K562 (cell line): ENCODE results near the gene VSIG10L. TPM values are rescaled to one million over a fixed set of nuclear protein-coding genes. Genes with fewer than 3 reads are reported as not detected.
A peak's percentile ranks its signal among the peaks of the same experiment; 100 is the strongest.

Experiments used
- ATAC-seq: fragments of 200-7000 bp; cut with Tn5 transposase; 3 replicates; pipeline ENCODE4 v1.9.1; 2020; ENCODE audit warnings: moderate library complexity
- BruUV-seq: library from RNA; stranded (reverse); fragments of 400-500 nt; replicated peaks from 2 replicates; lab custom pipeline; 2021; lab: Mats Ljungman, UMichigan
- CTCF ChIA-PET: fragments of 300-600 bp; formaldehyde crosslinking; extraction: SDS; loops from one replicate; lab custom pipeline; 2021; ENCODE audit warnings: low intra/inter-chr PET ratio; lab: Yijun Ruan, JAX
- POLR2A ChIA-PET: fragments of 300-600, 350-650 bp; sonication (Branson Sonifier 250); formaldehyde crosslinking; extraction: SDS; loops from one replicate; lab custom pipeline; 2021; ENCODE audit warnings: antibody characterized with exemption, inconsistent platforms; lab: Yijun Ruan, JAX
- DNase-seq, 4 experiments: peaks; one replicate each; pipeline versions ENCODE4 v3.0.0 to v3.0.0-alpha.2; 2011 to 2018; ENCODE audit warnings: low spot score in 3 of 4, mixed read lengths in 3 of 4; ENCODE audit errors: extremely low read depth in 1 of 4
- FAIRE-seq: peaks from 2 replicates; lab custom pipeline; 2011; peaks lifted over from hg19 to GRCh38; lab: Jason Lieb, UNC
- H2AFZ ChIP-seq: 2 replicates; pipeline ENCODE4 v1.6.0; 2011; ENCODE audit warnings: low read depth, low read length, control low read depth, inconsistent platforms
- H3K27ac ChIP-seq: fragments of 200-600 bp; 3 replicates; pipeline ENCODE4 v1.8.0; 2011; ENCODE audit warnings: low read depth, mild to moderate bottlenecking, control low read depth, inconsistent platforms, low read length, moderate library complexity, mixed read lengths; ENCODE audit errors: extremely low read depth
- H3K27me3 ChIP-seq, 2 experiments: fragments of 300-600 bp in 1 of 2; 2 replicates in 1 of 2; 3 replicates in 1 of 2; pipeline versions ENCODE4 v1.6.0 to v1.8.0; 2011; ENCODE audit warnings: inconsistent platforms in 2 of 2, low read length in 2 of 2, mild to moderate bottlenecking in 1 of 2, mixed read lengths in 1 of 2, moderate library complexity in 1 of 2; ENCODE audit not compliant: control insufficient read depth in 2 of 2, insufficient read depth in 2 of 2
- H3K36me3 ChIP-seq: fragments of 300-600 bp; 3 replicates; pipeline ENCODE4 v1.8.0; 2011; ENCODE audit warnings: mild to moderate bottlenecking, low read length, inconsistent platforms; ENCODE audit not compliant: control insufficient read depth, insufficient read depth
- H3K4me1 ChIP-seq, 2 experiments: fragments of 200-600 bp in 1 of 2; replicated peaks in 1 of 2; 2 replicates in 1 of 2; 3 replicates in 1 of 2; pipeline versions ENCODE4 v1.5.1 to v1.8.0; 2011; ENCODE audit warnings: inconsistent platforms in 2 of 2, low read length in 2 of 2, mild to moderate bottlenecking in 1 of 2, mixed read lengths in 1 of 2, moderate library complexity in 1 of 2; ENCODE audit not compliant: control insufficient read depth in 2 of 2, insufficient read depth in 2 of 2
- H3K4me2 ChIP-seq: 2 replicates; pipeline ENCODE4 v1.6.1; 2011; ENCODE audit warnings: low read length, control low read depth, inconsistent platforms, mixed read lengths; ENCODE audit not compliant: insufficient read depth
- H3K4me3 ChIP-seq: fragments of 200-600 bp; sonication (generic), shearing (Covaris generic); 2 replicates; pipeline ENCODE4 v1.5.1; 2016; ENCODE audit warnings: control low read depth, inconsistent platforms
- H3K79me2 ChIP-seq: fragments of 200-600 bp; 3 replicates; pipeline ENCODE4 v1.8.0; 2011; ENCODE audit warnings: low read length, inconsistent platforms; ENCODE audit not compliant: control insufficient read depth, insufficient read depth
- H3K9ac ChIP-seq, 2 experiments: 2 replicates each; pipeline versions ENCODE4 v1.6.0 to v1.6.1; 2011; ENCODE audit warnings: low read depth in 2 of 2, low read length in 2 of 2, control low read depth in 1 of 2, inconsistent platforms in 1 of 2, mild to moderate bottlenecking in 1 of 2, mixed read lengths in 1 of 2; ENCODE audit not compliant: insufficient read depth in 1 of 2
- H3K9me1 ChIP-seq: one replicate; pipeline ENCODE4 v1.6.0; 2011; ENCODE audit warnings: inconsistent platforms, mild to moderate bottlenecking, low read length, moderate library complexity; ENCODE audit not compliant: control insufficient read depth, insufficient read depth
- H3K9me3 ChIP-seq: replicated peaks from 2 replicates; pipeline ENCODE4 v1.5.1; 2011; ENCODE audit warnings: low read depth, low read length, inconsistent platforms; ENCODE audit not compliant: control insufficient read depth, insufficient read depth
- H4K20me1 ChIP-seq: replicated peaks from 2 replicates; pipeline ENCODE4 v1.6.1; 2011; ENCODE audit warnings: low read length, inconsistent platforms, mixed read lengths; ENCODE audit not compliant: control insufficient read depth, insufficient read depth
- DACH1 ChIP-seq: fragments of 450-650 bp; IDR thresholded peaks from 2 replicates; pipeline ENCODE4 v1.6.1; 2018; ENCODE audit not compliant: partially characterized antibody
- MCM5 ChIP-seq: fragments of 450-650 bp; IDR thresholded peaks from 2 replicates; pipeline ENCODE4 v1.6.1; 2016; ENCODE audit warnings: low read depth
- POLR2AphosphoS2 ChIP-seq: IDR thresholded peaks from 2 replicates; pipeline ENCODE4 v1.6.1; 2012; ENCODE audit warnings: low read length, improper control_type of control experiment
- RB1 ChIP-seq: fragments of 450-650 bp; IDR thresholded peaks from 2 replicates; pipeline ENCODE4 v1.6.1; 2017; ENCODE audit warnings: low read depth, mild to moderate bottlenecking
- ZFP30 ChIP-seq: fragments of 250-450 bp; sonication (Bioruptor Pico); IDR thresholded peaks from 2 replicates; pipeline ENCODE4 v1.8.0; 2022; ENCODE audit warnings: moderate library complexity, mild to moderate bottlenecking, inconsistent platforms, borderline replicate concordance
- WGBS: fragments of 100-300 bp; shearing (Covaris generic); methylation state at CpG from one replicate; pipeline ENCODE4 v1.1.6; 2016; ENCODE audit warnings: low coverage, mixed read lengths; ENCODE audit not compliant: insufficient coverage; ENCODE audit errors: missing lambda C conversion rate; 5-methylcytosine and 5-hydroxymethylcytosine counted together
- in situ Hi-C: fragments of 300-500 bp; cut with MboI; formaldehyde crosslinking; loops from 4 replicates; pipeline ENCODE4 v1.15.0; 2018; ENCODE audit warnings: inconsistent platforms, mixed read lengths
- intact Hi-C: fragments of 100-400 bp; cut with micrococcal nuclease; formaldehyde crosslinking; loops from 2 replicates; pipeline ENCODE4 v1.14.2; 2022
- polyA plus RNA-seq, 8 experiments: library from polyadenylated mRNA; depleted of rRNA in 4 of 8; stranded (reverse) in 5 of 8; unstranded in 3 of 8; fragments of >200 nt; fragmentation: Nextera tagmentation in 2 of 8; fragmentation: Illumina TruSeq in 1 of 8; extraction: Ambion mirVana in 2 of 8; extraction: Trizol in 1 of 8; gene quantifications; 2 replicates each; pipeline versions ENCODE4 v1.2.1 to v1.2.3, GENCODE V29; 2011 to 2014; ENCODE audit warnings: inconsistent platforms in 1 of 8, missing spikeins in 1 of 8
- total RNA-seq, 7 experiments: library from RNA; depleted of rRNA in 6 of 7; stranded (reverse); fragments of >200 nt in 6 of 7; fragmentation: Illumina TruSeq in 2 of 7; extraction: Trizol in 2 of 7; gene quantifications; 2 replicates each; pipeline versions ENCODE4 v1.2.1 to v1.2.3, GENCODE V29; 2011 to 2021; ENCODE audit warnings: low replicate concordance in 1 of 7
- TF ChIP-seq, protein P1 (sequence below): fragments of 250-450 bp; sonication (Bioruptor Pico); IDR thresholded peaks from 2 replicates; pipeline ENCODE4 v1.4.0; 2020; ENCODE audit warnings: mild to moderate bottlenecking, moderate library complexity, borderline replicate concordance
- TF ChIP-seq, protein P2 (sequence below): fragments of 450-650 bp; IDR thresholded peaks from 2 replicates; pipeline ENCODE4 v1.6.1; 2016; ENCODE audit warnings: missing biosample characterization, missing genetic modification characterization

The VSIG10L gene
- total and polyA plus RNA-seq, 9 of the 15 experiments (the other 6 are each of a cell fraction or from before 2014, with no cell fraction given) = 1.1 to 7.6 (median 2.2) TPM

DNA sequence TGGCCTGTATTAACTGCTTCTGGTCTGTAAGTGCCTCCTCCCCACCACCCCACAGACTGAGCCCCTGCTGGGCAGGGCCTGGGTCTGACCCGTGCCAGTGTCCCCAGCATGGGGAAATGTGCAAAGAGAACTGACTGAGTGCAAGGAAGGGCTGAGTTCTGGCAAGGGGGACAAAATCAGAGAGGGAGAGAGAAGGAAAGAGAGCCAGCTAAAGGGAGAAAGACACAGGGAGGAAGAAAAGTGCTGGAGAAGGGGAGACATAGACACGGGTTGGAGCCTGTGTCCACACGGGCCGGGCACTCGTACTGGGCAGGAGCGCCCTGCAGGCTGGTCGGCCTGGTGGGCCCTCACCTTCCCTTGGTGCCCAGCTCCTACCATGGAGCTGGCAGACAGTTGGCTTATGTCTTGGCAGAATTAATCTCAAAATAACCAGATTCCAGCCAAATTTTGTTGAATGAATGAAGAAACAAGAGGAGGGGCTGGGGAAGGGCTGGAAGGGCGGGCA, 29.3 kb upstream of the VSIG10L start:
- ATAC-seq = no peak
- FAIRE-seq = no peak
- no peak overlapping the region for H3K4me2 ChIP-seq
- WGBS = 57% methylated on average over 8 of the region's 8 CpGs
- TF ChIP-seq ZFP30 = no peak
- TF ChIP-seq, protein P1, sequence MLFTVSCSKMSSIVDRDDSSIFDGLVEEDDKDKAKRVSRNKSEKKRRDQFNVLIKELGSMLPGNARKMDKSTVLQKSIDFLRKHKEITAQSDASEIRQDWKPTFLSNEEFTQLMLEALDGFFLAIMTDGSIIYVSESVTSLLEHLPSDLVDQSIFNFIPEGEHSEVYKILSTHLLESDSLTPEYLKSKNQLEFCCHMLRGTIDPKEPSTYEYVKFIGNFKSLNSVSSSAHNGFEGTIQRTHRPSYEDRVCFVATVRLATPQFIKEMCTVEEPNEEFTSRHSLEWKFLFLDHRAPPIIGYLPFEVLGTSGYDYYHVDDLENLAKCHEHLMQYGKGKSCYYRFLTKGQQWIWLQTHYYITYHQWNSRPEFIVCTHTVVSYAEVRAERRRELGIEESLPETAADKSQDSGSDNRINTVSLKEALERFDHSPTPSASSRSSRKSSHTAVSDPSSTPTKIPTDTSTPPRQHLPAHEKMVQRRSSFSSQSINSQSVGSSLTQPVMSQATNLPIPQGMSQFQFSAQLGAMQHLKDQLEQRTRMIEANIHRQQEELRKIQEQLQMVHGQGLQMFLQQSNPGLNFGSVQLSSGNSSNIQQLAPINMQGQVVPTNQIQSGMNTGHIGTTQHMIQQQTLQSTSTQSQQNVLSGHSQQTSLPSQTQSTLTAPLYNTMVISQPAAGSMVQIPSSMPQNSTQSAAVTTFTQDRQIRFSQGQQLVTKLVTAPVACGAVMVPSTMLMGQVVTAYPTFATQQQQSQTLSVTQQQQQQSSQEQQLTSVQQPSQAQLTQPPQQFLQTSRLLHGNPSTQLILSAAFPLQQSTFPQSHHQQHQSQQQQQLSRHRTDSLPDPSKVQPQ (CRISPR knock-in tag) = no peak
- TF ChIP-seq, protein P2, sequence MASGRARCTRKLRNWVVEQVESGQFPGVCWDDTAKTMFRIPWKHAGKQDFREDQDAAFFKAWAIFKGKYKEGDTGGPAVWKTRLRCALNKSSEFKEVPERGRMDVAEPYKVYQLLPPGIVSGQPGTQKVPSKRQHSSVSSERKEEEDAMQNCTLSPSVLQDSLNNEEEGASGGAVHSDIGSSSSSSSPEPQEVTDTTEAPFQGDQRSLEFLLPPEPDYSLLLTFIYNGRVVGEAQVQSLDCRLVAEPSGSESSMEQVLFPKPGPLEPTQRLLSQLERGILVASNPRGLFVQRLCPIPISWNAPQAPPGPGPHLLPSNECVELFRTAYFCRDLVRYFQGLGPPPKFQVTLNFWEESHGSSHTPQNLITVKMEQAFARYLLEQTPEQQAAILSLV (tag) = no peak
- no peak for TF ChIP-seq DACH1
- no peak for TF ChIP-seq MCM5
- no peak for TF ChIP-seq RB1
- TF ChIP-seq POLR2AphosphoS2 = no peak
- TF ChIP-seq, all 486 proteins: peak for 0
- no TSS peak for BruUV-seq
- Histone ChIP-seq H3K9me3 (no peaks in the 10 kb centered on the region), H3K9me1 (no peaks in the 10 kb centered on the region), H2AFZ (no peak overlapping the region), H4K20me1 (no peaks in the 10 kb centered on the region), H3K4me1 (peaks cover 19 to 38% of the 10 kb centered on the region in 2 experiments), H3K36me3 (no peaks in the 10 kb centered on the region), H3K4me3 (no peak overlapping the region), H3K79me2 (peaks cover 22% of the 10 kb centered on the region), H3K9ac (peak overlapping the region in 1 of 2 experiments; percentile 72; a peak in 1 of 4 replicates), H3K27me3 (no peaks in the 10 kb centered on the region), H3K27ac (no peak overlapping the region)
- intact Hi-C loops = no loop called here
- DNase-seq = no peak
- in situ Hi-C loops = no loop called here
- CTCF ChIA-PET = no interaction called here
- POLR2A ChIA-PET = no interaction called here
